Measurements from ENCODE around the gene MGST2.

- TF ChIP-seq, protein P1, sequence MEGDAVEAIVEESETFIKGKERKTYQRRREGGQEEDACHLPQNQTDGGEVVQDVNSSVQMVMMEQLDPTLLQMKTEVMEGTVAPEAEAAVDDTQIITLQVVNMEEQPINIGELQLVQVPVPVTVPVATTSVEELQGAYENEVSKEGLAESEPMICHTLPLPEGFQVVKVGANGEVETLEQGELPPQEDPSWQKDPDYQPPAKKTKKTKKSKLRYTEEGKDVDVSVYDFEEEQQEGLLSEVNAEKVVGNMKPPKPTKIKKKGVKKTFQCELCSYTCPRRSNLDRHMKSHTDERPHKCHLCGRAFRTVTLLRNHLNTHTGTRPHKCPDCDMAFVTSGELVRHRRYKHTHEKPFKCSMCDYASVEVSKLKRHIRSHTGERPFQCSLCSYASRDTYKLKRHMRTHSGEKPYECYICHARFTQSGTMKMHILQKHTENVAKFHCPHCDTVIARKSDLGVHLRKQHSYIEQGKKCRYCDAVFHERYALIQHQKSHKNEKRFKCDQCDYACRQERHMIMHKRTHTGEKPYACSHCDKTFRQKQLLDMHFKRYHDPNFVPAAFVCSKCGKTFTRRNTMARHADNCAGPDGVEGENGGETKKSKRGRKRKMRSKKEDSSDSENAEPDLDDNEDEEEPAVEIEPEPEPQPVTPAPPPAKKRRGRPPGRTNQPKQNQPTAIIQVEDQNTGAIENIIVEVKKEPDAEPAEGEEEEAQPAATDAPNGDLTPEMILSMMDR (conservative IDR thresholded peaks at IDR 0.05; ENCODE audit: low read length), result no peak
- TF ChIP-seq EZH2phosphoT487 (IDR thresholded peaks at IDR 0.05; ENCODE audit: borderline replicate concordance), result no peak
Measured at GRCh38 chr4:139743027-139743426, 77.4 kb downstream of the MGST2 start.
